ENCODE data around the gene HS1BP3. TPM values are rescaled to one million over a fixed set of nuclear protein-coding genes. Genes with fewer than 3 reads are reported as not detected.
A peak's percentile ranks its signal among the peaks of the same experiment; 100 is the strongest.

HS1BP3 gene
- total and polyA plus RNA-seq, 2 donors (not counting 3 experiments of a cell fraction or from before 2014, with no cell fraction given) = 27.4 to 33.1 TPM

GRCh38 chr2:20594048-20594750, 56.7 kb downstream of the HS1BP3 start:
- CTCF ChIA-PET = no interaction called here

More at GRCh38 chr2:20594048-20594750, 56.7 kb downstream of the HS1BP3 start:
- dilution Hi-C loops (cut with MboI; ENCODE audit: extremely low pct_ligation_motif_present, low sequenced_read_pairs) (no loop called here), intact Hi-C loops (cut with micrococcal nuclease) (no loop called here)
- H3K9me3 ChIP-seq (replicated peaks; ENCODE audit: control insufficient read depth, insufficient read depth, low read length) = no peaks in the 10 kb centered on the region
- POLR2A ChIA-PET = interaction anchor here (4.0 kb wide), 1 partner anchor 147 kb away, joined by 38 read pairs; the partner anchor contains the start of gene RHOB
- no peaks in the 10 kb centered on the region for H3K9me1 ChIP-seq (replicated peaks; ENCODE audit: control insufficient read depth, extremely low read depth, insufficient read depth, low read length)
- H3K4me2 ChIP-seq (ENCODE audit: insufficient read depth, low read length) = no peak overlapping the region
- no peaks in the 10 kb centered on the region for H3K36me3 ChIP-seq (ENCODE audit: control insufficient read depth in 2 of 2, extremely low read depth in 1 of 2, insufficient read depth in 2 of 2, low read length in 2 of 2)
- FAIRE-seq = no peak
- no peak overlapping the region for H3K9ac ChIP-seq (replicated peaks; ENCODE audit: extremely low read depth, insufficient read depth, low read length)
- H3K27me3 ChIP-seq (ENCODE audit: control insufficient read depth in 2 of 2, insufficient read depth in 2 of 2, low read length in 2 of 2) = no peaks in the 10 kb centered on the region
- no peaks in the 10 kb centered on the region for H3K79me2 ChIP-seq (ENCODE audit: control insufficient read depth, insufficient read depth, low read length)
- peaks cover 44% of the 10 kb centered on the region for H3K4me1 ChIP-seq (ENCODE audit: control insufficient read depth, extremely low read depth, insufficient read depth, low read length)
- H3K27ac ChIP-seq (ENCODE audit: insufficient read depth, low read depth, low read length) = peak overlapping the region; percentile 67
- H3K4me3 ChIP-seq (replicated peaks in 1 of 3; ENCODE audit: insufficient read depth in 1 of 3, low read depth in 1 of 3, low read length in 3 of 3) = no peak overlapping the region
- H2AFZ ChIP-seq (ENCODE audit: low read depth, low read length) = no peak overlapping the region
- TF ChIP-seq POLR2AphosphoS5 (IDR thresholded peaks at IDR 0.05; ENCODE audit: insufficient read depth, low read depth, low read length) = no peak
- TF ChIP-seq MAX (IDR thresholded peaks at IDR 0.05; ENCODE audit: insufficient read depth, insufficient read length) = no peak
- no peak for TF ChIP-seq CTCF (IDR thresholded peaks at IDR 0.05; ENCODE audit: extremely low read depth in 1 of 2, insufficient read depth in 1 of 2, low read depth in 1 of 2, low read length in 2 of 2)
- TF ChIP-seq JUN (IDR thresholded peaks at IDR 0.05; ENCODE audit: borderline replicate concordance, insufficient read depth, insufficient read length, low read depth) = no peak
- TF ChIP-seq EZH2 (IDR thresholded peaks at IDR 0.05; ENCODE audit: borderline replicate concordance, low read depth, low read length, severe bottlenecking) = no peak
- no TSS peak for BruUV-seq (replicated peaks)
- no peaks in the 10 kb centered on the region for H4K20me1 ChIP-seq (replicated peaks; ENCODE audit: control insufficient read depth, extremely low read depth, insufficient read depth, low read length)
- DNase-seq (ENCODE audit: low read depth, low spot score) = no peak
